Nephron (organoid): ENCODE measurements around the gene RAB31.

Experiments used
- H3K27ac Mint-ChIP-seq, 3 experiments: 2 replicates each; pipeline ENCODE4 v1.8.0; 2020; ENCODE audit warnings: mixed read lengths in 3 of 3, mild to moderate bottlenecking in 2 of 3, moderate library complexity in 1 of 3
- H3K27me3 Mint-ChIP-seq: 2 replicates; pipeline ENCODE4 v1.8.0; 2021; ENCODE audit warnings: low read depth, mild to moderate bottlenecking, moderate library complexity, mixed read lengths
- H3K36me3 Mint-ChIP-seq: 2 replicates; pipeline ENCODE4 v1.8.0; 2020; ENCODE audit warnings: low read depth, mixed read lengths
- H3K4me1 Mint-ChIP-seq: 2 replicates; pipeline ENCODE4 v1.8.0; 2020; ENCODE audit warnings: mixed read lengths
- H3K4me3 Mint-ChIP-seq, 3 experiments: 2 replicates each; pipeline ENCODE4 v1.8.0; 2020; ENCODE audit warnings: mild to moderate bottlenecking in 3 of 3, mixed read lengths in 3 of 3, moderate library complexity in 2 of 3
- H3K9me3 Mint-ChIP-seq: 2 replicates; pipeline ENCODE4 v1.8.0; 2020; ENCODE audit warnings: mixed read lengths
- TF ChIP-seq, protein P1 (sequence below), 3 experiments: fragments of 200-600 bp; sonication (generic); IDR thresholded peaks; one replicate each; pipeline ENCODE4 v1.5.0; 2021; ENCODE audit warnings: antibody characterized with exemption in 3 of 3; ENCODE audit not compliant: unreplicated experiment in 3 of 3

RAB31 gene

DNA sequence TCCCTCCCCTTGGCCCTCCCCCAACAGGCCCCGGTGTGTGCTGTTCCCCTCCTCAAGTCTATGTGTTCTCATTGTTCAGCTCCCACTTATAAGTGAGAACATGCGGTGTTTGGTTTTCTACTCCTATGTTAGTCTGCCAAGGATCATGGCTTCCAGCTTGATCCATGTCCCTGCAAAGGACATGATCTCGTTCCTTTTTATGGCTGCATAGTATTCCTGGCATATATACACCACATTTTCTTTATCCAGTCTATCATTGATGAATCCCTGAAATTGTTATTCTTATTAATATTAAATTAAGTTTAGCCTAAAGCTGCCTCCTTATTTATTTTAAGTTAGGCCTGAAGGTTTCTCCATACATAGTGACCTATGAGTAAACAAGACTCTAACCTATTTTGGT, 18.8 kb upstream of the RAB31 start:
- no peaks in the 10 kb centered on the region for H3K27me3 Mint-ChIP-seq
- no peak overlapping the region for H3K27ac Mint-ChIP-seq
- no peak overlapping the region for H3K4me3 Mint-ChIP-seq
- TF ChIP-seq, protein P1, sequence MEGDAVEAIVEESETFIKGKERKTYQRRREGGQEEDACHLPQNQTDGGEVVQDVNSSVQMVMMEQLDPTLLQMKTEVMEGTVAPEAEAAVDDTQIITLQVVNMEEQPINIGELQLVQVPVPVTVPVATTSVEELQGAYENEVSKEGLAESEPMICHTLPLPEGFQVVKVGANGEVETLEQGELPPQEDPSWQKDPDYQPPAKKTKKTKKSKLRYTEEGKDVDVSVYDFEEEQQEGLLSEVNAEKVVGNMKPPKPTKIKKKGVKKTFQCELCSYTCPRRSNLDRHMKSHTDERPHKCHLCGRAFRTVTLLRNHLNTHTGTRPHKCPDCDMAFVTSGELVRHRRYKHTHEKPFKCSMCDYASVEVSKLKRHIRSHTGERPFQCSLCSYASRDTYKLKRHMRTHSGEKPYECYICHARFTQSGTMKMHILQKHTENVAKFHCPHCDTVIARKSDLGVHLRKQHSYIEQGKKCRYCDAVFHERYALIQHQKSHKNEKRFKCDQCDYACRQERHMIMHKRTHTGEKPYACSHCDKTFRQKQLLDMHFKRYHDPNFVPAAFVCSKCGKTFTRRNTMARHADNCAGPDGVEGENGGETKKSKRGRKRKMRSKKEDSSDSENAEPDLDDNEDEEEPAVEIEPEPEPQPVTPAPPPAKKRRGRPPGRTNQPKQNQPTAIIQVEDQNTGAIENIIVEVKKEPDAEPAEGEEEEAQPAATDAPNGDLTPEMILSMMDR (IDR thresholded peaks at IDR 0.05; ENCODE audit: unreplicated experiment in 3 of 3): no peak
- peaks cover 2% of the 10 kb centered on the region for H3K9me3 Mint-ChIP-seq
- H3K36me3 Mint-ChIP-seq: no peaks in the 10 kb centered on the region
- peaks cover 20% of the 10 kb centered on the region for H3K4me1 Mint-ChIP-seq

DNA sequence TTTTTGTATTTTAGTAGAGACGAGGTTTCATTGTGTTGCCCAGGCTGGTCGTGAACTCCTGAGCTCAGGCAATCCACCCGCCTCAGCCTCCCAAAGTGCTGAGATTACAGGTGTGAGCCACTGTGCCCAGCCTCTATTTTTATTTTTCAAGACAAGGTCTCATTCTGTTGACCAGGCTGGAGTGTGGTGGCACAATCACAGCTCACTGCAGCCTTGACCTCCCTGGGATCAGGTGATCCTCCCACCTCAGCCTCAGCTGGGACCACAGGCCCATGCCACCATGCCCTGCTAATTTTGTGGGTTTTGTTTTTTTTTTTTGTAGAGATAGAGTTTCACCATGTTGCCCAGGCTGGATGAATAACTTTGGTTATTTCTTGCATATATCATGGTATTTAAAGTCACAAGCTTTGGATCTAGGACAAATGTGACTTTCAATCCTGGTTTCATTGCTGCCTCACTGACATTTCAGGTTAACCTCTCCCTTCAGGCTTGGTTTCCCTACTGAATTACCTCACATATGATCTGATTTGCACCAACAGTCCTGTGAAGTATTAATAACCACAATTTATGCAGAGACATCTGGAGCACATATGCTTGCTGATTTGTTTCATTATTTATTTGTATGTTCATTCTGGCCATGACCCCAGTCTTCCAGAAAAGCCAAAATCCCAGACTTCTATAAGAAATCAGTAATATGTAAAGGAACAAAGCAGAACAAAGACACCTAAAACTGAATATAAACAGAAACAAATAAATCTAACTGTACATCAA, 17.5 kb upstream of the RAB31 start:
- TF ChIP-seq, protein P1 (IDR thresholded peaks at IDR 0.05; ENCODE audit: unreplicated experiment in 3 of 3): no peak
- peaks cover 2% of the 10 kb centered on the region for H3K9me3 Mint-ChIP-seq
- no peaks in the 10 kb centered on the region for H3K36me3 Mint-ChIP-seq
- peaks cover 3% of the 10 kb centered on the region for H3K27me3 Mint-ChIP-seq
- peak overlapping the region; percentile 41 to 85 (median 70) for H3K27ac Mint-ChIP-seq
- H3K4me3 Mint-ChIP-seq: no peak overlapping the region
- peaks cover 10% of the 10 kb centered on the region for H3K4me1 Mint-ChIP-seq

DNA sequence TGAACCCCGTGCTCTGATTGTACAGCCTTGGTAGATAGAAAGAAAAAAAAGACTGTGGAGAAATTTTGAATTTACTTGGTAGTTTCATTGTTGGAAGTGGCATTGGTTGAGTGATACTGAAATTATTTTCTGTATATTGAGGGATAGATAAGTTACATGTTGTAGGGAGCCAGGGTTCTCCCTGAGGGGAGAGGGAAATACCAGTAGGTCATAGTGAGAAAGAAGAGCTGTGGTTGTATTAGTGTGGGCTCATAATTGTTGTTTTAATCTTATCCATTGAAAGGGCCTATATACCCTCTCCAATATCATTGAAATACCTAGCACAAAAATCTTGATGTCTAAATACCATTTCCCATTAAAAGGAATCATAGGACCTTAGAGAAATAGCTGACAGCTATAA, 16.9 kb upstream of the RAB31 start:
- TF ChIP-seq, protein P1 (IDR thresholded peaks at IDR 0.05; ENCODE audit: unreplicated experiment in 3 of 3): no peak
- H3K4me3 Mint-ChIP-seq: no peak overlapping the region

DNA sequence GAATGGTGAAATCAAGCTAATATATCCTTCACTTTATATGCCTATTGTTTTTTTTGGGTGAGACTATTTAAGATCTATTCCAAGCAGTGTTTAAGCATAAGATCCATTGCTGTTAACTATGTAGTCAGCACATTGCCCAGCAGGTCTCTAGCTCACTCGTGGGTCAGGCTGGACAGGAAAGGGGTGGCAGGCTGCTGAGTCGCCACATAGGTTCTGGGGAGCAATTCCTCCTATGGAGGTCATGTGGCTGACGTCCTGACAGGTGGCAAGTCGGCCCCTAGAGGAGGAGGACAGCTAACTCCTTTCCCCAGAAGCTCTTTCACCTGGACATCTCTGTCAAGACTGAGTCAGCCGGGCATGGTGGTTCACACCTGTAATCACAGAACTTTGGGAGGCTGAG, 13.9 kb upstream of the RAB31 start:
- H3K36me3 Mint-ChIP-seq: no peaks in the 10 kb centered on the region
- TF ChIP-seq, protein P1 (IDR thresholded peaks at IDR 0.05; ENCODE audit: unreplicated experiment in 3 of 3): no peak
- no peak overlapping the region for H3K27ac Mint-ChIP-seq
- peaks cover 16% of the 10 kb centered on the region for H3K4me1 Mint-ChIP-seq
- no peak overlapping the region for H3K4me3 Mint-ChIP-seq
- H3K27me3 Mint-ChIP-seq: peaks cover 3% of the 10 kb centered on the region
- peaks cover 2% of the 10 kb centered on the region for H3K9me3 Mint-ChIP-seq

More for the DNA sequence above, 16.9 kb upstream of the RAB31 start:
- Mint-ChIP-seq H3K9me3 (peaks cover 2% of the 10 kb centered on the region), H3K27me3 (peaks cover 3% of the 10 kb centered on the region), H3K4me1 (peaks cover 9% of the 10 kb centered on the region), H3K27ac (peak overlapping the region; percentile 41 to 85 (median 70)), H3K36me3 (no peaks in the 10 kb centered on the region)

DNA sequence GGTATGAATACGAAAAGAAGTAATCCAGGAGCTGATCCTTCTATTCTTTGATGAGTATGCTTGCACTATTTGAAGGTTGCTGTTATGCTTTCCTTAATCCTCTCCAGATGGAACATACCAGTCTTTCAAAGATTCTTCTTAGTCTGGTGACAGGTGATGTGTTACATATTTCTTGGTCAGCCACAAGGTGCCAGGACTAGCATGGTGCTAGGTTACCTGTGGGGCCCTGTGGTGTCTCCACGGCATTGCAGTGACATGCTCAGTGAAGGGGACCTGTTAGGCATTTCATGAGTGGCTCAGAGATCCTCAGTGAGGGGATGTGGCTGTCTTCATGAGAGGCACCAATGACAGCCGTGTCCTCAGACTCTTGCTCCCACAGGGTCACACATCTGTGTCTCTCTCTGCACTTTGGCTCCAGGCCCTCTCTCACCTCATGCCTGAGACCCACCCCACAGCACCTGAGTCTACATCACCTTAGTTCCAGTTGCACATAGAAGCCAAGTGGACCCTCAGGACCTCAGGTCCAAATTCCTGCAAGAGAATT, 13.1 kb upstream of the RAB31 start:
- H3K4me3 Mint-ChIP-seq: no peak overlapping the region
- peaks cover 18% of the 10 kb centered on the region for H3K4me1 Mint-ChIP-seq
- H3K36me3 Mint-ChIP-seq: no peaks in the 10 kb centered on the region
- peaks cover 3% of the 10 kb centered on the region for H3K27me3 Mint-ChIP-seq
- H3K9me3 Mint-ChIP-seq: no peaks in the 10 kb centered on the region
- H3K27ac Mint-ChIP-seq: no peak overlapping the region
- TF ChIP-seq, protein P1 (IDR thresholded peaks at IDR 0.05; ENCODE audit: unreplicated experiment in 3 of 3): no peak

DNA sequence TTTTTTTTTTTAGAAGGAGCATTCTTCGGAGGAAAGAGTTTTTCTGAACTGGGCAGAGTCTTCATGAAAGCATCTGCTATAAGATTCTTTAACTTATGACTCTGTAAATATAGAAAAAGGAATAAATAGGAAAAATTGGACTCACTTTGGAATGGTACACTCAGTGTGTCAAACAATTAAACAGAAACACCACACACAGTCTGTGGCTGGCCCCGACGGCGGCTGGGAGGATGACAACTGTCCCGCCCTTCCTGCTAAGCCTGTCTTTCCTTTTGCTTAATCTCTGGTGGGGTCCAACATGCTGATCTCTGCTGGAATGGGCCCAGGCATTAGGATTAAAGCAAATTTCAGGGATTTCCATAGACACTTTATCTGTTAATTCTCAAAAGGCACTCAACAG, 12.5 kb upstream of the RAB31 start:
- Mint-ChIP-seq H3K4me3 (no peak overlapping the region), H3K27ac (no peak overlapping the region), H3K4me1 (peaks cover 23% of the 10 kb centered on the region)

More for the DNA sequence above, 12.5 kb upstream of the RAB31 start:
- Mint-ChIP-seq H3K36me3 (no peaks in the 10 kb centered on the region), H3K27me3 (peaks cover 3% of the 10 kb centered on the region), H3K9me3 (no peaks in the 10 kb centered on the region)
- TF ChIP-seq, protein P1 (IDR thresholded peaks at IDR 0.05; ENCODE audit: unreplicated experiment in 3 of 3): no peak
